GM23338 (cell line): Measurements from ENCODE around the gene SUSD4.

Source experiments
- CREB1 ChIP-seq: fragments of 250-450 bp; sonication (Bioruptor Pico); IDR thresholded peaks from 2 replicates; pipeline ENCODE4 v1.5.0; 2020; ENCODE audit warnings: low read depth, mild to moderate bottlenecking, moderate library complexity
- EZH2 ChIP-seq: fragments of 200-600 bp; sonication (generic); IDR thresholded peaks from one replicate; pipeline ENCODE4 v1.8.0; 2017; ENCODE audit warnings: antibody characterized with exemption, mild to moderate bottlenecking, low read depth; ENCODE audit not compliant: unreplicated experiment
- EZH2phosphoT487 ChIP-seq: fragments of 200-600 bp; sonication (generic); IDR thresholded peaks from one replicate; pipeline ENCODE4 v1.8.1; 2018; ENCODE audit warnings: antibody characterized with exemption; ENCODE audit not compliant: unreplicated experiment
- JUNB ChIP-seq: IDR thresholded peaks from one replicate; pipeline ENCODE4 v1.6.1; 2016; ENCODE audit warnings: antibody characterized with exemption; ENCODE audit not compliant: unreplicated experiment
- POLR2AphosphoS5 ChIP-seq: IDR thresholded peaks from 2 replicates; pipeline ENCODE4 v1.6.1; 2016; ENCODE audit warnings: antibody characterized with exemption, low read depth
- ZNF114 ChIP-seq: fragments of 250-450 bp; sonication (Bioruptor Pico); IDR thresholded peaks from 2 replicates; pipeline ENCODE4 v1.5.0; 2020; ENCODE audit warnings: mild to moderate bottlenecking, moderate library complexity
- ZNF331 ChIP-seq: fragments of 250-450 bp; sonication (Bioruptor Pico); IDR thresholded peaks from 2 replicates; pipeline ENCODE4 v1.5.0; 2020; ENCODE audit warnings: low read depth, mild to moderate bottlenecking, moderate library complexity
- TF ChIP-seq, protein P1 (sequence below), 2 experiments: fragments of 200-600 bp in 1 of 2; sonication (generic) in 1 of 2; conservative IDR thresholded peaks; 2 replicates each; pipeline versions ENCODE4 v1.5.1 to v1.6.1; 2016 to 2017; ENCODE audit warnings: antibody characterized with exemption in 2 of 2, low read depth in 2 of 2, mild to moderate bottlenecking in 2 of 2, moderate library complexity in 1 of 2
- TF ChIP-seq, protein P2 (sequence below): fragments of 250-450 bp; sonication (Bioruptor Pico); IDR thresholded peaks from 2 replicates; pipeline ENCODE4 v1.5.0; 2020; ENCODE audit warnings: mild to moderate bottlenecking, moderate library complexity
- TF ChIP-seq, protein P3 (sequence below): IDR thresholded peaks from 2 replicates; pipeline ENCODE4 v1.6.1; 2016; ENCODE audit warnings: antibody characterized with exemption
- TF ChIP-seq, protein P4 (sequence below): IDR thresholded peaks from one replicate; pipeline ENCODE4 v1.6.1; 2018; ENCODE audit warnings: antibody characterized with exemption; ENCODE audit not compliant: unreplicated experiment

DNA sequence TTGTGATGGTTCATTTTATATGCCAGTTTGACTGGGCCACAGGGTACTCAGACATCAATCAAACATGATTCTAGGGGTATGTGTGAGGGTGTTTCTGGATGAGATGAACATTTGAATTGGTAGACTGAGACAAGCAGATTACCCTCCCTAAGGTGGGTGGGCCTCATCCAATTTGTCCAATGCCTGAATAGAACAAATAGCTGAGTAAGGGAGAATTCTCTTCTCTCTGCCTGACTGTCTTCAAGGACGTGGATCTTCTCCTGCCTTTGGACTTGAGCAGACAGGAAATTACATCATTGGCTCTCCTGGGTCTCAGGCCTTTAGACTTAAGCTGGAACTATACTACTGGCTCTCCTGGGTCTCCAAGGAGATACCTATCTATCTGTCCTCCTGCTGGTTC lies 64.4 kb downstream of the SUSD4 start:
- TF ChIP-seq, protein P1, sequence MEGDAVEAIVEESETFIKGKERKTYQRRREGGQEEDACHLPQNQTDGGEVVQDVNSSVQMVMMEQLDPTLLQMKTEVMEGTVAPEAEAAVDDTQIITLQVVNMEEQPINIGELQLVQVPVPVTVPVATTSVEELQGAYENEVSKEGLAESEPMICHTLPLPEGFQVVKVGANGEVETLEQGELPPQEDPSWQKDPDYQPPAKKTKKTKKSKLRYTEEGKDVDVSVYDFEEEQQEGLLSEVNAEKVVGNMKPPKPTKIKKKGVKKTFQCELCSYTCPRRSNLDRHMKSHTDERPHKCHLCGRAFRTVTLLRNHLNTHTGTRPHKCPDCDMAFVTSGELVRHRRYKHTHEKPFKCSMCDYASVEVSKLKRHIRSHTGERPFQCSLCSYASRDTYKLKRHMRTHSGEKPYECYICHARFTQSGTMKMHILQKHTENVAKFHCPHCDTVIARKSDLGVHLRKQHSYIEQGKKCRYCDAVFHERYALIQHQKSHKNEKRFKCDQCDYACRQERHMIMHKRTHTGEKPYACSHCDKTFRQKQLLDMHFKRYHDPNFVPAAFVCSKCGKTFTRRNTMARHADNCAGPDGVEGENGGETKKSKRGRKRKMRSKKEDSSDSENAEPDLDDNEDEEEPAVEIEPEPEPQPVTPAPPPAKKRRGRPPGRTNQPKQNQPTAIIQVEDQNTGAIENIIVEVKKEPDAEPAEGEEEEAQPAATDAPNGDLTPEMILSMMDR (conservative IDR thresholded peaks at IDR 0.05; ENCODE audit: low read depth in 2 of 2): no peak
- TF ChIP-seq EZH2 (no peak), EZH2phosphoT487 (no peak), POLR2AphosphoS5 (no peak), JUNB (no peak), CREB1 (CRISPR knock-in tag) (no peak), ZNF114 (CRISPR knock-in tag) (no peak), ZNF331 (CRISPR knock-in tag) (no peak)
- TF ChIP-seq, protein P2, sequence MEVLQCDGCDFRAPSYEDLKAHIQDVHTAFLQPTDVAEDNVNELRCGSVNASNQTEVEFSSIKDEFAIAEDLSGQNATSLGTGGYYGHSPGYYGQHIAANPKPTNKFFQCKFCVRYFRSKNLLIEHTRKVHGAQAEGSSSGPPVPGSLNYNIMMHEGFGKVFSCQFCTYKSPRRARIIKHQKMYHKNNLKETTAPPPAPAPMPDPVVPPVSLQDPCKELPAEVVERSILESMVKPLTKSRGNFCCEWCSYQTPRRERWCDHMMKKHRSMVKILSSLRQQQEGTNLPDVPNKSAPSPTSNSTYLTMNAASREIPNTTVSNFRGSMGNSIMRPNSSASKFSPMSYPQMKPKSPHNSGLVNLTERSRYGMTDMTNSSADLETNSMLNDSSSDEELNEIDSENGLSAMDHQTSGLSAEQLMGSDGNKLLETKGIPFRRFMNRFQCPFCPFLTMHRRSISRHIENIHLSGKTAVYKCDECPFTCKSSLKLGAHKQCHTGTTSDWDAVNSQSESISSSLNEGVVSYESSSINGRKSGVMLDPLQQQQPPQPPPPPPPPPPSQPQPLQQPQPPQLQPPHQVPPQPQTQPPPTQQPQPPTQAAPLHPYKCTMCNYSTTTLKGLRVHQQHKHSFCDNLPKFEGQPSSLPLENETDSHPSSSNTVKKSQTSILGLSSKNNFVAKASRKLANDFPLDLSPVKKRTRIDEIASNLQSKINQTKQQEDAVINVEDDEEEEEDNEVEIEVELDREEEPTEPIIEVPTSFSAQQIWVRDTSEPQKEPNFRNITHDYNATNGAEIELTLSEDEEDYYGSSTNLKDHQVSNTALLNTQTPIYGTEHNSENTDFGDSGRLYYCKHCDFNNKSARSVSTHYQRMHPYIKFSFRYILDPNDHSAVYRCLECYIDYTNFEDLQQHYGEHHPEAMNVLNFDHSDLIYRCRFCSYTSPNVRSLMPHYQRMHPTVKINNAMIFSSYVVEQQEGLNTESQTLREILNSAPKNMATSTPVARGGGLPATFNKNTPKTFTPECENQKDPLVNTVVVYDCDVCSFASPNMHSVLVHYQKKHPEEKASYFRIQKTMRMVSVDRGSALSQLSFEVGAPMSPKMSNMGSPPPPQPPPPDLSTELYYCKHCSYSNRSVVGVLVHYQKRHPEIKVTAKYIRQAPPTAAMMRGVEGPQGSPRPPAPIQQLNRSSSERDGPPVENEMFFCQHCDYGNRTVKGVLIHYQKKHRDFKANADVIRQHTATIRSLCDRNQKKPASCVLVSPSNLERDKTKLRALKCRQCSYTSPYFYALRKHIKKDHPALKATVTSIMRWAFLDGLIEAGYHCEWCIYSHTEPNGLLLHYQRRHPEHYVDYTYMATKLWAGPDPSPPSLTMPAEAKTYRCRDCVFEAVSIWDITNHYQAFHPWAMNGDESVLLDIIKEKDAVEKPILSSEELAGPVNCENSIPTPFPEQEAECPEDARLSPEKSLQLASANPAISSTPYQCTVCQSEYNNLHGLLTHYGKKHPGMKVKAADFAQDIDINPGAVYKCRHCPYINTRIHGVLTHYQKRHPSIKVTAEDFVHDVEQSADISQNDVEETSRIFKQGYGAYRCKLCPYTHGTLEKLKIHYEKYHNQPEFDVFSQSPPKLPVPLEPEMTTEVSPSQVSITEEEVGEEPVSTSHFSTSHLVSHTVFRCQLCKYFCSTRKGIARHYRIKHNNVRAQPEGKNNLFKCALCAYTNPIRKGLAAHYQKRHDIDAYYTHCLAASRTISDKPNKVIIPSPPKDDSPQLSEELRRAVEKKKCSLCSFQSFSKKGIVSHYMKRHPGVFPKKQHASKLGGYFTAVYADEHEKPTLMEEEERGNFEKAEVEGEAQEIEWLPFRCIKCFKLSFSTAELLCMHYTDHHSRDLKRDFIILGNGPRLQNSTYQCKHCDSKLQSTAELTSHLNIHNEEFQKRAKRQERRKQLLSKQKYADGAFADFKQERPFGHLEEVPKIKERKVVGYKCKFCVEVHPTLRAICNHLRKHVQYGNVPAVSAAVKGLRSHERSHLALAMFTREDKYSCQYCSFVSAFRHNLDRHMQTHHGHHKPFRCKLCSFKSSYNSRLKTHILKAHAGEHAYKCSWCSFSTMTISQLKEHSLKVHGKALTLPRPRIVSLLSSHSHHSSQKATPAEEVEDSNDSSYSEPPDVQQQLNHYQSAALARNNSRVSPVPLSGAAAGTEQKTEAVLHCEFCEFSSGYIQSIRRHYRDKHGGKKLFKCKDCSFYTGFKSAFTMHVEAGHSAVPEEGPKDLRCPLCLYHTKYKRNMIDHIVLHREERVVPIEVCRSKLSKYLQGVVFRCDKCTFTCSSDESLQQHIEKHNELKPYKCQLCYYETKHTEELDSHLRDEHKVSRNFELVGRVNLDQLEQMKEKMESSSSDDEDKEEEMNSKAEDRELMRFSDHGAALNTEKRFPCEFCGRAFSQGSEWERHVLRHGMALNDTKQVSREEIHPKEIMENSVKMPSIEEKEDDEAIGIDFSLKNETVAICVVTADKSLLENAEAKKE (CRISPR knock-in tag): no peak
- TF ChIP-seq, protein P3, sequence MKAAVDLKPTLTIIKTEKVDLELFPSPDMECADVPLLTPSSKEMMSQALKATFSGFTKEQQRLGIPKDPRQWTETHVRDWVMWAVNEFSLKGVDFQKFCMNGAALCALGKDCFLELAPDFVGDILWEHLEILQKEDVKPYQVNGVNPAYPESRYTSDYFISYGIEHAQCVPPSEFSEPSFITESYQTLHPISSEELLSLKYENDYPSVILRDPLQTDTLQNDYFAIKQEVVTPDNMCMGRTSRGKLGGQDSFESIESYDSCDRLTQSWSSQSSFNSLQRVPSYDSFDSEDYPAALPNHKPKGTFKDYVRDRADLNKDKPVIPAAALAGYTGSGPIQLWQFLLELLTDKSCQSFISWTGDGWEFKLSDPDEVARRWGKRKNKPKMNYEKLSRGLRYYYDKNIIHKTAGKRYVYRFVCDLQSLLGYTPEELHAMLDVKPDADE: no peak
- TF ChIP-seq, protein P4, sequence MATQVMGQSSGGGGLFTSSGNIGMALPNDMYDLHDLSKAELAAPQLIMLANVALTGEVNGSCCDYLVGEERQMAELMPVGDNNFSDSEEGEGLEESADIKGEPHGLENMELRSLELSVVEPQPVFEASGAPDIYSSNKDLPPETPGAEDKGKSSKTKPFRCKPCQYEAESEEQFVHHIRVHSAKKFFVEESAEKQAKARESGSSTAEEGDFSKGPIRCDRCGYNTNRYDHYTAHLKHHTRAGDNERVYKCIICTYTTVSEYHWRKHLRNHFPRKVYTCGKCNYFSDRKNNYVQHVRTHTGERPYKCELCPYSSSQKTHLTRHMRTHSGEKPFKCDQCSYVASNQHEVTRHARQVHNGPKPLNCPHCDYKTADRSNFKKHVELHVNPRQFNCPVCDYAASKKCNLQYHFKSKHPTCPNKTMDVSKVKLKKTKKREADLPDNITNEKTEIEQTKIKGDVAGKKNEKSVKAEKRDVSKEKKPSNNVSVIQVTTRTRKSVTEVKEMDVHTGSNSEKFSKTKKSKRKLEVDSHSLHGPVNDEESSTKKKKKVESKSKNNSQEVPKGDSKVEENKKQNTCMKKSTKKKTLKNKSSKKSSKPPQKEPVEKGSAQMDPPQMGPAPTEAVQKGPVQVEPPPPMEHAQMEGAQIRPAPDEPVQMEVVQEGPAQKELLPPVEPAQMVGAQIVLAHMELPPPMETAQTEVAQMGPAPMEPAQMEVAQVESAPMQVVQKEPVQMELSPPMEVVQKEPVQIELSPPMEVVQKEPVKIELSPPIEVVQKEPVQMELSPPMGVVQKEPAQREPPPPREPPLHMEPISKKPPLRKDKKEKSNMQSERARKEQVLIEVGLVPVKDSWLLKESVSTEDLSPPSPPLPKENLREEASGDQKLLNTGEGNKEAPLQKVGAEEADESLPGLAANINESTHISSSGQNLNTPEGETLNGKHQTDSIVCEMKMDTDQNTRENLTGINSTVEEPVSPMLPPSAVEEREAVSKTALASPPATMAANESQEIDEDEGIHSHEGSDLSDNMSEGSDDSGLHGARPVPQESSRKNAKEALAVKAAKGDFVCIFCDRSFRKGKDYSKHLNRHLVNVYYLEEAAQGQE: no peak
